D721Med (cell line): Measurements from ENCODE around the gene INO80.

Experiments
- DNase-seq: peaks from one replicate; pipeline ENCODE4 v3.0.0; 2011; ENCODE audit warnings: low spot score; ENCODE audit not compliant: insufficient read length
- FAIRE-seq: peaks from 2 replicates; lab custom pipeline; 2011; peaks lifted over from hg19 to GRCh38; lab: Jason Lieb, UNC
- CTCF ChIP-seq: IDR thresholded peaks from 2 replicates; pipeline ENCODE4 v1.5.1; 2012; ENCODE audit warnings: mild to moderate bottlenecking, control low read depth; ENCODE audit not compliant: insufficient read depth; ENCODE audit errors: missing control alignments

The INO80 gene

GRCh38 chr15:40951764-40952163, 164.3 kb downstream of the INO80 start:
- DNase-seq = no peak
- TF ChIP-seq CTCF = no peak
- FAIRE-seq = no peak

- no peak for FAIRE-seq
- DNase-seq = no peak
- TF ChIP-seq CTCF = no peak
These were observed 166.3 kb downstream of the INO80 start for GRCh38 chr15:40949756-40950207.

GRCh38 chr15:40948706-40949473, 167.2 kb downstream of the INO80 start:
- FAIRE-seq = no peak
- TF ChIP-seq CTCF = no peak
- no peak for DNase-seq

- FAIRE-seq (no peak), DNase-seq (no peak)
- TF ChIP-seq CTCF = no peak
These were observed 171.4 kb downstream of the INO80 start for GRCh38 chr15:40944510-40945296.

GRCh38 chr15:40943764-40944365, 172.2 kb downstream of the INO80 start:
- no peak for TF ChIP-seq CTCF
- FAIRE-seq (no peak), DNase-seq (no peak)

- no peak for DNase-seq
- no peak for FAIRE-seq
- no peak for TF ChIP-seq CTCF
These were observed 173.2 kb downstream of the INO80 start for GRCh38 chr15:40942878-40943277.
